ENCODE results near the gene AP1G1. TPM values are rescaled to one million over a fixed set of nuclear protein-coding genes. Genes with fewer than 3 reads are reported as not detected.
A peak's percentile ranks its signal among the peaks of the same experiment; 100 is the strongest.

Gene AP1G1
- total RNA-seq, 4 donors from 2014 or later: 74.0 to 114 (median 96.9) TPM

GRCh38 chr16:71846431-71846830 lies 37.8 kb upstream of the AP1G1 start:
- TF ChIP-seq POLR2A (IDR thresholded peaks at IDR 0.05): no peak
- TF ChIP-seq CTCF (IDR thresholded peaks at IDR 0.05): no peak
- peaks cover 23 to 31% of the 10 kb centered on the region in 2 donors for H3K36me3 ChIP-seq
- peak; percentile 29 to 39 for DNase-seq
- H3K9me3 ChIP-seq: no peaks in the 10 kb centered on the region
- intact Hi-C loops (cut with DNase I): no loop called here
- H3K27me3 ChIP-seq: no peaks in the 10 kb centered on the region
- H3K4me3 ChIP-seq (replicated peaks in 1 of 3): peak overlapping the region; percentile 92 to 98 (median 98)
- H3K4me1 ChIP-seq: peaks cover 11 to 12% of the 10 kb centered on the region in 2 donors
- peak overlapping the region in 2 of 3 donors; percentile 94 to 95 for H3K27ac ChIP-seq
- 0 to 1% methylated on average over 17 to 20 of the region's 20 CpGs for WGBS, 2 donors

- peaks cover 17 to 25% of the 10 kb centered on the region in 2 donors for H3K36me3 ChIP-seq
- intact Hi-C loops (cut with DNase I): no loop called here
- no peaks in the 10 kb centered on the region for H3K27me3 ChIP-seq
- peak within 1 kb of the TSS; percentile 93 to 95 (median 94) for H3K27ac ChIP-seq
- no peaks in the 10 kb centered on the region for H3K9me3 ChIP-seq
- WGBS, 2 donors: 0 to 1% methylated on average over 23 to 43 of the region's 62 CpGs
- H3K4me3 ChIP-seq (replicated peaks in 1 of 3): peak within 1 kb of the TSS; percentile 92 to 98 (median 98)
- TF ChIP-seq CTCF (IDR thresholded peaks at IDR 0.05) (peak in 1 of 6 experiments; percentile 18), POLR2A (IDR thresholded peaks at IDR 0.05) (peak; percentile 39 to 90)
- DNase-seq: peak; percentile 88 to 91
- H3K4me1 ChIP-seq: peaks cover 11 to 12% of the 10 kb centered on the region in 2 donors
These were observed 37.2 kb upstream of the AP1G1 start, which contains the start of gene ATXN1L for GRCh38 chr16:71845639-71846430. TSS of gene ATXN1L (plus strand) at chr16:71845976. CDS start at chr16:71849741, 3,765 bp downstream.

- no peak for TF ChIP-seq CTCF (IDR thresholded peaks at IDR 0.05)
- TF ChIP-seq POLR2A (IDR thresholded peaks at IDR 0.05): no peak
These were observed 34.9 kb upstream of the AP1G1 start for GRCh38 chr16:71843572-71843971.

GRCh38 chr16:71840052-71840451 lies 31.4 kb upstream of the AP1G1 start:
- H3K36me3 ChIP-seq: no peaks in the 10 kb centered on the region

More at GRCh38 chr16:71843572-71843971, 34.9 kb upstream of the AP1G1 start:
- H3K36me3 ChIP-seq: peaks cover 0 to 2% of the 10 kb centered on the region in 2 donors
- 73 to 76% methylated on average over 2 of the region's 2 CpGs for WGBS, 2 donors
- intact Hi-C loops (cut with DNase I): no loop called here
- H3K27me3 ChIP-seq: no peaks in the 10 kb centered on the region
- H3K4me3 ChIP-seq (replicated peaks in 1 of 3): no peak overlapping the region
- H3K4me1 ChIP-seq: peaks cover 11 to 12% of the 10 kb centered on the region in 2 donors
- no peak overlapping the region for H3K27ac ChIP-seq
- no peak for DNase-seq
- H3K9me3 ChIP-seq: no peaks in the 10 kb centered on the region

More at GRCh38 chr16:71840052-71840451, 31.4 kb upstream of the AP1G1 start:
- intact Hi-C loops (cut with DNase I): no loop called here
- 71 to 80% methylated on average over 7 of the region's 7 CpGs for WGBS, 2 donors
- Histone ChIP-seq H3K27ac (no peak overlapping the region), H3K27me3 (no peaks in the 10 kb centered on the region), H3K4me3 (replicated peaks in 1 of 3) (no peak overlapping the region), H3K4me1 (peaks cover 0 to 3% of the 10 kb centered on the region in 2 donors), H3K9me3 (no peaks in the 10 kb centered on the region)
- DNase-seq: no peak
- TF ChIP-seq CTCF (IDR thresholded peaks at IDR 0.05): no peak
- TF ChIP-seq POLR2A (IDR thresholded peaks at IDR 0.05): no peak

All from thyroid gland (tissue), 4 donors.